C4-2B (cell line): ENCODE data around the gene PPP1CC.

Experiments
- ZFX ChIP-seq: fragments of 450-650 bp; IDR thresholded peaks from 2 replicates; pipeline ENCODE4 v1.6.1; 2017
- TF ChIP-seq, protein P1 (sequence below): fragments of 450-650 bp; conservative IDR thresholded peaks from 2 replicates; pipeline ENCODE4 v1.5.1; 2017; ENCODE audit warnings: mild to moderate bottlenecking

DNA sequence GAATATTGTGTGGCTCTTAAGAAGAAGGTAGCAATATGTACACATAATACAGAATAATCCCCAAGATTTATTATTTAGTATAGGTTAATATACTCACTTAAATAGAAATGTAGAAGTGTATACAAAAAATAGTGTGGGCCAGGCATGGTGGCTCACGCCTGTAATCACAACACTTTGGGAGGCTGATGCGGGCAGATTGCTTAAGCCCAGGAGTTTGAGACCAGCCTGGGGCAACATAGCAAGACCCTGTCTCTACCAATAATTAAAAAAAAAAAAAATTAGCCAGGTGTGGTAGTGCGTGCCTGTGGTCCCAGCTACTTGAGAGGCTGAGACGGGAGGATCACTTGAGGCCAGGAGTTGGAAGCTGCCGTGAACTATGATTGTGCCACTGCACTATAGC, 38.5 kb downstream of the PPP1CC start:
- TF ChIP-seq, protein P1, sequence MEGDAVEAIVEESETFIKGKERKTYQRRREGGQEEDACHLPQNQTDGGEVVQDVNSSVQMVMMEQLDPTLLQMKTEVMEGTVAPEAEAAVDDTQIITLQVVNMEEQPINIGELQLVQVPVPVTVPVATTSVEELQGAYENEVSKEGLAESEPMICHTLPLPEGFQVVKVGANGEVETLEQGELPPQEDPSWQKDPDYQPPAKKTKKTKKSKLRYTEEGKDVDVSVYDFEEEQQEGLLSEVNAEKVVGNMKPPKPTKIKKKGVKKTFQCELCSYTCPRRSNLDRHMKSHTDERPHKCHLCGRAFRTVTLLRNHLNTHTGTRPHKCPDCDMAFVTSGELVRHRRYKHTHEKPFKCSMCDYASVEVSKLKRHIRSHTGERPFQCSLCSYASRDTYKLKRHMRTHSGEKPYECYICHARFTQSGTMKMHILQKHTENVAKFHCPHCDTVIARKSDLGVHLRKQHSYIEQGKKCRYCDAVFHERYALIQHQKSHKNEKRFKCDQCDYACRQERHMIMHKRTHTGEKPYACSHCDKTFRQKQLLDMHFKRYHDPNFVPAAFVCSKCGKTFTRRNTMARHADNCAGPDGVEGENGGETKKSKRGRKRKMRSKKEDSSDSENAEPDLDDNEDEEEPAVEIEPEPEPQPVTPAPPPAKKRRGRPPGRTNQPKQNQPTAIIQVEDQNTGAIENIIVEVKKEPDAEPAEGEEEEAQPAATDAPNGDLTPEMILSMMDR: no peak
- no peak for TF ChIP-seq ZFX
